ENCODE measurements around the gene FRYL.

GRCh38 chr4:48762408-48762807 is 17.7 kb downstream of the FRYL start:
- TF ChIP-seq RAD21 (IDR thresholded peaks at IDR 0.05; ENCODE audit: low read depth) (no peak), REST (IDR thresholded peaks at IDR 0.05; ENCODE audit: low read depth) (no peak), TAF1 (IDR thresholded peaks at IDR 0.05; ENCODE audit: low read depth) (no peak), NFIC (IDR thresholded peaks at IDR 0.05) (no peak), EGR1 (IDR thresholded peaks at IDR 0.05) (no peak), EP300 (IDR thresholded peaks at IDR 0.05; ENCODE audit: borderline replicate concordance) (no peak), FOXM1 (IDR thresholded peaks at IDR 0.05; ENCODE audit: borderline replicate concordance, low read depth) (no peak)
